Measurements from ENCODE around the gene EMC8. TPM values are rescaled to one million over a fixed set of nuclear protein-coding genes. Genes with fewer than 3 reads are reported as not detected.

Gene EMC8
- total and polyA plus RNA-seq, 10 of the 15 experiments (the other 5 are each of a cell fraction or from before 2014, with no cell fraction given), result 7.8 to 62.0 (median 33.5) TPM

DNA sequence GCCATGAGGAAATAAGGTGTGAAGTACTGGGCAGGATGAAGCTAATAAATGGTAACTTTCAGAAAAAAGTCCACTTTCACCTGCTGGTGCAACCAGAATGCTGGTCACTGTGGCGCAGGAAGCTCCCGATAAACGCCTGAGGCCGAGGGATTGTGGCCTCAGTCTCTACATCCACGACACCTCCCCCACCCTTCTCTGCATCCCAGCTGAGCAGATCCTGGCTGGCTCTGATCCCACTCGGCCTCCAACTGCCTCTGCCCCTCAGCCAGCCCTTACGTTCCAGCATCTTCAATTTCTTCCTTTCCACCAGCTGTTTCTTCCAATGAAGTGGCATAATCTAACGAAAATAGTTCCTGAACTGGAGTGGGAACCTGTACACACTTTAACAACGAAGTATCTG lies 49.6 kb upstream of the EMC8 start (continued):
- TF ChIP-seq SIX5 (IDR thresholded peaks at IDR 0.05; ENCODE audit: low read depth, low read length, severe bottlenecking) (no peak), SP1 (IDR thresholded peaks at IDR 0.05; ENCODE audit: low read depth, low read length) (no peak)
- TF ChIP-seq, protein P1, sequence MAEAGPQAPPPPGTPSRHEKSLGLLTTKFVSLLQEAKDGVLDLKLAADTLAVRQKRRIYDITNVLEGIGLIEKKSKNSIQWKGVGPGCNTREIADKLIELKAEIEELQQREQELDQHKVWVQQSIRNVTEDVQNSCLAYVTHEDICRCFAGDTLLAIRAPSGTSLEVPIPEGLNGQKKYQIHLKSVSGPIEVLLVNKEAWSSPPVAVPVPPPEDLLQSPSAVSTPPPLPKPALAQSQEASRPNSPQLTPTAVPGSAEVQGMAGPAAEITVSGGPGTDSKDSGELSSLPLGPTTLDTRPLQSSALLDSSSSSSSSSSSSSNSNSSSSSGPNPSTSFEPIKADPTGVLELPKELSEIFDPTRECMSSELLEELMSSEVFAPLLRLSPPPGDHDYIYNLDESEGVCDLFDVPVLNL (IDR thresholded peaks at IDR 0.05; ENCODE audit: low read depth, low read length), result no peak

DNA sequence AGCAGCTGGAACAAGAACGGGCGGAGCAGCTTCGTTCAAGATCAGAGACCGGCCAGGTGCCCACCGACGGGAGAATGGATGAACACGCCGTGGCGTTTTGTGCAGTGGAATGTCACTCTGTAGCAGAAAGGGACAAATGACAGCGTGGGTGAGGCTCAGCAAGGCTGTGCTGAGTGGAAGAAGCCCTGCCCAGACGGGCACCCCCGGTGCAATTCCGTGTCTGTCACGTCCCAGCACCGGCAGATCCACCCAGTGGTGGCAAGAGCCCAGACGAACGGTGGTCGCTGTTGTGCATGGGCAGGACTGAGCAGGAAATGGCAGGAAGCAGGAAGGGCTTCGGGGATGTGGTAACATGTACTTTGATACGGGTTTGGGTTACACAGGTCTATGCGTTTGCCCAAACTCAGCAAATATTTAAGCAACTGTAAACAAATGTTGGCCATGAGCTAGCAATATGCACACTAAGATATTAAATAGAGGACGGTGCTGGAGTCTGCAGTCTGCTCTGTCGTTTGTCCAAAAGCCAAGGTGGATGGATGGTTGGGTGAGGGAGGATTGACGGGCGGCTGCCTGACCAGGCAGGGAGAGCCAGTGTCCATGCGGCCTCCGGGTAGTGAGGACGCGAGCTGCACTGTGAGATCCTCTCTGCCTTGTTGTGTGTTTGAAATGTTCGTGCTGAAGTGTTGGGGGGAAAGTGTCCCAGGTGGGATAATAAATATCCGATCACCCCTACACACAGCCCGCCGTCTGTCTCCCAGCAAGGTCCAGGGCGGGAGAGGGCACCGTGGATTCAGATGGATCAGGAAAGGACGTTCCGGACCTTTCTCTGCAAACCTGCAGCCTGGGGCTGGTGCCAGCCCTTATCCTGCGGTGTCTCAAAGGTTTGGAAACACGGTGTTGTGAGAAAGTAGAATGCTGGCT lies 48.6 kb upstream of the EMC8 start:
- Histone ChIP-seq H3K4me2 (ENCODE audit: control insufficient read depth, insufficient read depth) (no peak overlapping the region), H3K4me3 (no peak overlapping the region), H3K4me1 (ENCODE audit: control insufficient read depth, insufficient read depth, low read length) (peaks cover 7% of the 10 kb centered on the region), H3K79me2 (ENCODE audit: control insufficient read depth, insufficient read depth, low read length) (no peaks in the 10 kb centered on the region), H3K36me3 (ENCODE audit: control insufficient read depth in 2 of 2, insufficient read depth in 2 of 2, low read length in 1 of 2) (no peaks in the 10 kb centered on the region), H4K20me1 (ENCODE audit: control insufficient read depth, insufficient read depth) (no peaks in the 10 kb centered on the region), H3K9ac (ENCODE audit: control insufficient read depth, insufficient read depth, low read length) (no peak overlapping the region), H3K9me3 (replicated peaks; ENCODE audit: control insufficient read depth, insufficient read depth, low read length) (no peaks in the 10 kb centered on the region; the same call in 2 of the 3 replicates), H3K27me3 (replicated peaks in 1 of 2; ENCODE audit: control insufficient read depth in 2 of 2, insufficient read depth in 2 of 2, low read length in 1 of 2) (no peaks in the 10 kb centered on the region), H2AFZ (ENCODE audit: control insufficient read depth, low read depth, low read length) (no peak overlapping the region), H3K27ac (ENCODE audit: control insufficient read depth, insufficient read depth) (no peak overlapping the region)
- ChIA-PET CTCF (no interaction called here), SMC1A (ENCODE audit: uncharacterized antibody, unreplicated experiment) (no interaction called here), POLR2A (no interaction called here), RAD21 (ENCODE audit: unreplicated experiment) (no interaction called here)
- intact Hi-C loops (cut with micrococcal nuclease; ENCODE audit: unreplicated experiment), result no loop called here
- DNase-seq (ENCODE audit: low read depth, low spot score) (no peak), FAIRE-seq (no peak), ATAC-seq (no peak)
- 58% methylated on average over 39 of the region's 39 CpGs for WGBS (ENCODE audit: insufficient coverage, insufficient replicate concordance, low lambda C conversion rate, missing lambda C conversion rate)
- BruUV-seq (replicated peaks), result no TSS peak
- in situ Hi-C loops (cut with MboI), result no loop called here
- TF ChIP-seq RAD21 (IDR thresholded peaks at IDR 0.05; ENCODE audit: insufficient read depth, low read depth, low read length) (no peak), EZH2 (IDR thresholded peaks at IDR 0.05; ENCODE audit: borderline replicate concordance, control insufficient read depth, low read depth, low read length) (no peak), SREBF2 (IDR thresholded peaks at IDR 0.05; ENCODE audit: low read length) (no peak), ESRRA (IDR thresholded peaks at IDR 0.05; ENCODE audit: low read length) (no peak), BHLHE40 (IDR thresholded peaks at IDR 0.05; ENCODE audit: borderline replicate concordance in 1 of 2, low read depth in 2 of 2, low read length in 1 of 2) (no peak), PAX8 (IDR thresholded peaks at IDR 0.05) (no peak), RCOR1 (conservative IDR thresholded peaks at IDR 0.05; ENCODE audit: low read depth, low read length) (no peak)
- TF ChIP-seq, protein P2, sequence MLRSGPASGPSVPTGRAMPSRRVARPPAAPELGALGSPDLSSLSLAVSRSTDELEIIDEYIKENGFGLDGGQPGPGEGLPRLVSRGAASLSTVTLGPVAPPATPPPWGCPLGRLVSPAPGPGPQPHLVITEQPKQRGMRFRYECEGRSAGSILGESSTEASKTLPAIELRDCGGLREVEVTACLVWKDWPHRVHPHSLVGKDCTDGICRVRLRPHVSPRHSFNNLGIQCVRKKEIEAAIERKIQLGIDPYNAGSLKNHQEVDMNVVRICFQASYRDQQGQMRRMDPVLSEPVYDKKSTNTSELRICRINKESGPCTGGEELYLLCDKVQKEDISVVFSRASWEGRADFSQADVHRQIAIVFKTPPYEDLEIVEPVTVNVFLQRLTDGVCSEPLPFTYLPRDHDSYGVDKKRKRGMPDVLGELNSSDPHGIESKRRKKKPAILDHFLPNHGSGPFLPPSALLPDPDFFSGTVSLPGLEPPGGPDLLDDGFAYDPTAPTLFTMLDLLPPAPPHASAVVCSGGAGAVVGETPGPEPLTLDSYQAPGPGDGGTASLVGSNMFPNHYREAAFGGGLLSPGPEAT (IDR thresholded peaks at IDR 0.05; ENCODE audit: low read depth), result no peak
- TF ChIP-seq, protein P3, sequence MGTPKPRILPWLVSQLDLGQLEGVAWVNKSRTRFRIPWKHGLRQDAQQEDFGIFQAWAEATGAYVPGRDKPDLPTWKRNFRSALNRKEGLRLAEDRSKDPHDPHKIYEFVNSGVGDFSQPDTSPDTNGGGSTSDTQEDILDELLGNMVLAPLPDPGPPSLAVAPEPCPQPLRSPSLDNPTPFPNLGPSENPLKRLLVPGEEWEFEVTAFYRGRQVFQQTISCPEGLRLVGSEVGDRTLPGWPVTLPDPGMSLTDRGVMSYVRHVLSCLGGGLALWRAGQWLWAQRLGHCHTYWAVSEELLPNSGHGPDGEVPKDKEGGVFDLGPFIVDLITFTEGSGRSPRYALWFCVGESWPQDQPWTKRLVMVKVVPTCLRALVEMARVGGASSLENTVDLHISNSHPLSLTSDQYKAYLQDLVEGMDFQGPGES (IDR thresholded peaks at IDR 0.05), result no peak
- TF ChIP-seq, protein P4, sequence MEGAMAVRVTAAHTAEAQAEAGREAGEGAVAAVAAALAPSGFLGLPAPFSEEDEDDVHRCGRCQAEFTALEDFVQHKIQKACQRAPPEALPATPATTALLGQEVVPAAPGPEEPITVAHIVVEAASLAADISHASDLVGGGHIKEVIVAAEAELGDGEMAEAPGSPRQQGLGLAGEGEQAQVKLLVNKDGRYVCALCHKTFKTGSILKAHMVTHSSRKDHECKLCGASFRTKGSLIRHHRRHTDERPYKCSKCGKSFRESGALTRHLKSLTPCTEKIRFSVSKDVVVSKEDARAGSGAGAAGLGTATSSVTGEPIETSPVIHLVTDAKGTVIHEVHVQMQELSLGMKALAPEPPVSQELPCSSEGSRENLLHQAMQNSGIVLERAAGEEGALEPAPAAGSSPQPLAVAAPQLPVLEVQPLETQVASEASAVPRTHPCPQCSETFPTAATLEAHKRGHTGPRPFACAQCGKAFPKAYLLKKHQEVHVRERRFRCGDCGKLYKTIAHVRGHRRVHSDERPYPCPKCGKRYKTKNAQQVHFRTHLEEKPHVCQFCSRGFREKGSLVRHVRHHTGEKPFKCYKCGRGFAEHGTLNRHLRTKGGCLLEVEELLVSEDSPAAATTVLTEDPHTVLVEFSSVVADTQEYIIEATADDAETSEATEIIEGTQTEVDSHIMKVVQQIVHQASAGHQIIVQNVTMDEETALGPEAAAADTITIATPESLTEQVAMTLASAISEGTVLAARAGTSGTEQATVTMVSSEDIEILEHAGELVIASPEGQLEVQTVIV (IDR thresholded peaks at IDR 0.05; ENCODE audit: borderline replicate concordance, partially characterized antibody), result no peak

Measured in GM12878 (cell line).